ENCODE measurements around the gene L3HYPDH.

GRCh38 chr14:59481407-59481806, 2.8 kb downstream of the L3HYPDH start:
- TF ChIP-seq YY1 (IDR thresholded peaks at IDR 0.05; ENCODE audit: insufficient read depth, insufficient read length), result no peak
- no peak for TF ChIP-seq SUZ12 (IDR thresholded peaks at IDR 0.05; ENCODE audit: extremely low read depth, insufficient read depth, insufficient read length)
- TF ChIP-seq ZNF274 (IDR thresholded peaks at IDR 0.05; ENCODE audit: low read depth, low read length), result no peak

Measured in NT2/D1 (cell line).